ENCODE measurements around the gene CPNE9. TPM values are rescaled to one million over a fixed set of nuclear protein-coding genes. Genes with fewer than 3 reads are reported as not detected.

Gene CPNE9
- total RNA-seq, 4 donors from 2014 or later, result 0.49 to 3.4 (median 2.1) TPM

DNA sequence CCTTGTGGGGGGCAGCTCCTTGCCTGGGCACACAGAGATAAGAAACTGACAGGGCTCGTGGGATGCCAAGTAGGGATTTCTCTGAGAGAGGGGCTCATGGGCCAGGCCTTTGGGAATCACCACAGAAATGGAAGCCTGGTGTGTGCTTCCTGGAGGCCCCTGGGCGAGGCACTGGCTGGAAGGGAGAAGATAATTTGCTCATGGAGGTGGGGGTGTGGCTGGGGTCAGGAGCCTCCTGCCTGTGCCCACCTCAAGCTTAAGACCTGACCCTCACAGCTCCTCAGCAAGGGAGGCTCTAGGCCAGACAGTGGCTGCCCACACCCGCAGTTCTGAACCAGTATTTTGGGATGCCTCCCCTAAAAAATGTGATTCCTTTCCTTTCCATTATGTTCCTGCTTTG lies 16.9 kb upstream of the CPNE9 start:
- WGBS, result 94% methylated on average over 3 of the region's 3 CpGs
- no peak for TF ChIP-seq POLR2A (IDR thresholded peaks at IDR 0.05)
- no peak for TF ChIP-seq POLR2AphosphoS5 (IDR thresholded peaks at IDR 0.05)
- TF ChIP-seq, protein P1, sequence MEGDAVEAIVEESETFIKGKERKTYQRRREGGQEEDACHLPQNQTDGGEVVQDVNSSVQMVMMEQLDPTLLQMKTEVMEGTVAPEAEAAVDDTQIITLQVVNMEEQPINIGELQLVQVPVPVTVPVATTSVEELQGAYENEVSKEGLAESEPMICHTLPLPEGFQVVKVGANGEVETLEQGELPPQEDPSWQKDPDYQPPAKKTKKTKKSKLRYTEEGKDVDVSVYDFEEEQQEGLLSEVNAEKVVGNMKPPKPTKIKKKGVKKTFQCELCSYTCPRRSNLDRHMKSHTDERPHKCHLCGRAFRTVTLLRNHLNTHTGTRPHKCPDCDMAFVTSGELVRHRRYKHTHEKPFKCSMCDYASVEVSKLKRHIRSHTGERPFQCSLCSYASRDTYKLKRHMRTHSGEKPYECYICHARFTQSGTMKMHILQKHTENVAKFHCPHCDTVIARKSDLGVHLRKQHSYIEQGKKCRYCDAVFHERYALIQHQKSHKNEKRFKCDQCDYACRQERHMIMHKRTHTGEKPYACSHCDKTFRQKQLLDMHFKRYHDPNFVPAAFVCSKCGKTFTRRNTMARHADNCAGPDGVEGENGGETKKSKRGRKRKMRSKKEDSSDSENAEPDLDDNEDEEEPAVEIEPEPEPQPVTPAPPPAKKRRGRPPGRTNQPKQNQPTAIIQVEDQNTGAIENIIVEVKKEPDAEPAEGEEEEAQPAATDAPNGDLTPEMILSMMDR (IDR thresholded peaks at IDR 0.05), result no peak
- no peak for TF ChIP-seq EP300 (IDR thresholded peaks at IDR 0.05)
- Histone ChIP-seq H3K9me3 (no peaks in the 10 kb centered on the region), H3K27me3 (no peaks in the 10 kb centered on the region), H3K36me3 (peaks cover 100% of the 10 kb centered on the region), H3K4me1 (no peaks in the 10 kb centered on the region), H3K27ac (no peak overlapping the region), H3K4me3 (no peak overlapping the region)
- no peak for DNase-seq (ENCODE audit: low spot score in 2 of 2)

DNA sequence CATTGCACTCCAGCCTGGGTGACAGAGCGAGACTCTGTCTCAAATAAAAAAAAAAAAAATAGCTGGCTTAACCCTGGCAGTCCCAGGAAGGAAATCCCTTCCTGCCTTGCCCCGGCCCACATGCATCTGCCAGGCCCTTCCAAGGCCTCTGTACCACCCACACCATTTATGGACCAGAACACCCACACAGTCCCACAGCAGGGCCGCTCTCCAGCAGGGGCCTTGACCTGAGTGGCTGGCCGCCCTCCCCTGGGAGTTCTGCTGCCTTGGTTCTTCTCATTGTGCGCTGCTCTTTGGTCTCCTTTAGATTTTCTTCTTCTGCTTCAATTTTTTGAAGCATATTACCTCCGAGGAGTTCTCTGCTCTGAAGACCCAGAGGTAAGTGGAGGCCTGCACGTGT lies 16.1 kb upstream of the CPNE9 start:
- TF ChIP-seq EP300 (IDR thresholded peaks at IDR 0.05) (no peak), POLR2AphosphoS5 (IDR thresholded peaks at IDR 0.05) (no peak), POLR2A (IDR thresholded peaks at IDR 0.05) (no peak)
- TF ChIP-seq, protein P1 (IDR thresholded peaks at IDR 0.05), result no peak
- Histone ChIP-seq H3K9me3 (no peaks in the 10 kb centered on the region), H3K27me3 (no peaks in the 10 kb centered on the region), H3K4me3 (no peak overlapping the region), H3K27ac (no peak overlapping the region), H3K36me3 (peaks cover 100% of the 10 kb centered on the region), H3K4me1 (no peaks in the 10 kb centered on the region)
- WGBS, result 98% methylated on average over 7 of the region's 7 CpGs
- DNase-seq (ENCODE audit: low spot score in 2 of 2), result no peak

DNA sequence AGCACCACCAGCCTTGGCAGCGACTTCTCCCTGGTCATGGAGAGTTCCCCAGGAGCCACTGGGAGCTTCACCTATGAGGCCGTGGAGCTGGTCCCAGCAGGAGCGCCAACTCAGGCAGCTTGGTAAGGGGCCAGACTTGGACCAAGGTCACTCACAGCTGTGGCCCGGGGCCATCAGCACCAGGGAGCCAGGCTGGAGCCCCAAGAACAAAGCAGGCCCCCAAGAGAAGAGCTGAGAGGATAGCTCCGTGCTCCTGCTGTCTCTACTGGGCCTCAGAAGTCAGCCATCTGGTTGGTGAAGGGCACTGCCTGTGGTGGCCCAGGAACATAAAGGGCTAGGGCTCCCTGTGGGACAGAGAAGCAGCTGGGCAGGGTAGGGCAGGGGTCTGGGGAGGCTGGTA lies 14.7 kb upstream of the CPNE9 start:
- 92% methylated on average over 5 of the region's 5 CpGs for WGBS
- Histone ChIP-seq H3K27ac (no peak overlapping the region), H3K4me1 (no peaks in the 10 kb centered on the region), H3K36me3 (peaks cover 99% of the 10 kb centered on the region), H3K9me3 (no peaks in the 10 kb centered on the region), H3K27me3 (no peaks in the 10 kb centered on the region), H3K4me3 (no peak overlapping the region)
- DNase-seq (ENCODE audit: low spot score in 2 of 2), result no peak
- TF ChIP-seq POLR2A (IDR thresholded peaks at IDR 0.05) (no peak), EP300 (IDR thresholded peaks at IDR 0.05) (no peak), POLR2AphosphoS5 (IDR thresholded peaks at IDR 0.05) (no peak)
- TF ChIP-seq, protein P1 (IDR thresholded peaks at IDR 0.05), result no peak

DNA sequence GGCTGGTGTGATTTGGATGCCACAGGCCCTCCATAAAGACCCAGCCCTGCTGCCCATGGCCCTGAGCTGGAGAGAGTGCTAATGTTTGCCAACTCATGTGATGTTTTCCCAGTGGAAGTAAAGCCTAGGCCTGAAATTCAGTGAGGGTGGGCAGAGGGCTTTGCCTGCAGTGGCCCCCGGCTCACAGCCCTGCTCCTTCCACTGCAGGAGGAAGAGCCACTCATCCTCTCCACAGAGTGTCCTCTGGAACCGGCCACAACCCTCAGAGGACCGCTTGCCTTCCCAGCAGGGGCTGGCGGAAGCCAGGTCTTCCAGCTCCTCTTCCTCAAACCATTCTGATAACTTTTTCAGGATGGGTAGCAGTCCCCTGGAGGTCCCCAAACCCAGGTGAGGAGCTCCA lies 13.9 kb upstream of the CPNE9 start:
- H3K4me3 ChIP-seq, result no peak overlapping the region
- WGBS, result 100% methylated on average over 3 of the region's 4 CpGs
- no peak overlapping the region for H3K27ac ChIP-seq
- H3K36me3 ChIP-seq, result peaks cover 99% of the 10 kb centered on the region
- TF ChIP-seq, protein P1 (IDR thresholded peaks at IDR 0.05), result no peak
- TF ChIP-seq POLR2A (IDR thresholded peaks at IDR 0.05) (no peak), EP300 (IDR thresholded peaks at IDR 0.05) (no peak), POLR2AphosphoS5 (IDR thresholded peaks at IDR 0.05) (no peak)
- no peaks in the 10 kb centered on the region for H3K27me3 ChIP-seq
- no peaks in the 10 kb centered on the region for H3K4me1 ChIP-seq
- H3K9me3 ChIP-seq, result no peaks in the 10 kb centered on the region
- no peak for DNase-seq (ENCODE audit: low spot score in 2 of 2)

DNA sequence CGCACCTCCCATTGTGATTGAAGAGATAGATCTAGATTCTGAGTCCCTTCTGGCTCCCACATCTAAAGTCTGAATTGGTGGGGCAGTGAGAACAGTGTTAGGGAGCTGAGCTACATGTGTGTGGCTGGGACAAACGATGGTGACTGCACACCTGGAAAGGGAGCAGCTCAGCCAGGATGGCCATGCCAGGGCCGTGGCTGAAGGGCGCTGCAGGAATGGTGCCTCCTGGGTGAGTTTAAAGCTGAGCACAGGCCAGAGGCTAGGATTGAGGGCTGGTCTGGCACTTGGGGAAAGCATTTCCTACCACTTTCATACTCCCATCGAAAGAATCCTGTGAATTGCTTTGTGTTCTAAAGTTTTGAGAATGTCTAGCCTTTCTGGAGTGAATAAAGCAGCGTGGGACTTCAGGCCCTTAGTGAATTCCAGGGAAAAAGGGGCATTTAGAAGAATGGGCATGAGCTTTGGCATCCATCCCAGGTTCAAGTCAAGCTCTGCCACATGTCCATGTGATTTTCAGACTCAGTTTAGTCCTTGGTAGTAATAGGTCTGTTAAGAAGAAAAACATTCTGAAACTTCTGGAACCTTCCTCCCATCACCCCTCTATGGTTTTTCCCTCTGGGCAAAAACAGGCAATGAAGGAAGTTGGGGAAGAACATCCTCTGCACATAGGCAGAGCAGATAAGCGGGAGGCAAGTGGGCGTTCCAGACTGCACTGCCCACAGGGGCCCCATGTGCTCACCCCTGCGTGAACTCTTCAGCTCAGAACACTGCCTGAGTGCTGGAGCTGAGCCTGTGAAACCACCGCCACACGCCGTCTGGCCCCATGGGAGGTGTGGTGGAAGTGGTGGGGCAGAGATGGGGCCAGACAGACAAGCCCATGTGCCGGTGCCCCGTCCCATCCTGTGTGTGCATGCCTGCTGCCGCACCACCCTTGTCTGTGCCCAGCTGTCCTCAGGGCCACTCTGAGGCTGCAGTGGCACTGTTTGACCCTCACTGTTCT lies 12.9 kb upstream of the CPNE9 start:
- Histone ChIP-seq H3K4me1 (no peaks in the 10 kb centered on the region), H3K36me3 (peaks cover 99% of the 10 kb centered on the region), H3K27me3 (no peaks in the 10 kb centered on the region), H3K9me3 (no peaks in the 10 kb centered on the region), H3K27ac (no peak overlapping the region), H3K4me3 (no peak overlapping the region)
- WGBS, result 72% methylated on average over 14 of the region's 15 CpGs
- no peak for TF ChIP-seq EP300 (IDR thresholded peaks at IDR 0.05)
- TF ChIP-seq POLR2AphosphoS5 (IDR thresholded peaks at IDR 0.05), result no peak
- TF ChIP-seq, protein P1 (IDR thresholded peaks at IDR 0.05), result no peak
- DNase-seq (ENCODE audit: low spot score in 2 of 2), result no peak
